ENCODE measurements around the gene MED26. TPM values are rescaled to one million over a fixed set of nuclear protein-coding genes. Genes with fewer than 3 reads are reported as not detected.
A peak's percentile ranks its signal among the peaks of the same experiment; 100 is the strongest.

Gene MED26
- total RNA-seq, 1 donor from 2014 or later: 7.3 TPM

- no peak for DNase-seq (ENCODE audit: low read depth)
- no peak for TF ChIP-seq CTCF (conservative IDR thresholded peaks at IDR 0.05; ENCODE audit: low read depth, low read length)
- peak overlapping the region; percentile 98 for H3K4me3 ChIP-seq (ENCODE audit: low read depth, low read length)
Measured at GRCh38 chr19:16541526-16542044, 86.4 kb downstream of the MED26 start.

- no peak for DNase-seq (ENCODE audit: low read depth)
- no peak for TF ChIP-seq CTCF (conservative IDR thresholded peaks at IDR 0.05; ENCODE audit: low read depth, low read length)
- peak overlapping the region; percentile 98 for H3K4me3 ChIP-seq (ENCODE audit: low read depth, low read length)
Measured at GRCh38 chr19:16540948-16541347, 87.1 kb downstream of the MED26 start.

GRCh38 chr19:16537111-16537510, 90.9 kb downstream of the MED26 start:
- H3K4me3 ChIP-seq (ENCODE audit: low read depth, low read length): no peak overlapping the region
- DNase-seq (ENCODE audit: low read depth): no peak
- TF ChIP-seq CTCF (conservative IDR thresholded peaks at IDR 0.05; ENCODE audit: low read depth, low read length): no peak

- no peak for TF ChIP-seq CTCF (conservative IDR thresholded peaks at IDR 0.05; ENCODE audit: low read depth, low read length)
- DNase-seq (ENCODE audit: low read depth): no peak
- H3K4me3 ChIP-seq (ENCODE audit: low read depth, low read length): no peak overlapping the region
Measured at GRCh38 chr19:16536130-16536529, 91.9 kb downstream of the MED26 start.

GRCh38 chr19:16535381-16535780, 92.6 kb downstream of the MED26 start:
- no peak for TF ChIP-seq CTCF (conservative IDR thresholded peaks at IDR 0.05; ENCODE audit: low read depth, low read length)

GRCh38 chr19:16532440-16533234, 95.4 kb downstream of the MED26 start:
- TF ChIP-seq CTCF (conservative IDR thresholded peaks at IDR 0.05; ENCODE audit: low read depth, low read length): no peak
- DNase-seq (ENCODE audit: low read depth): no peak
- H3K4me3 ChIP-seq (ENCODE audit: low read depth, low read length): no peak overlapping the region

More at GRCh38 chr19:16535381-16535780, 92.6 kb downstream of the MED26 start:
- DNase-seq (ENCODE audit: low read depth): no peak
- H3K4me3 ChIP-seq (ENCODE audit: low read depth, low read length): no peak overlapping the region

GRCh38 chr19:16531380-16531669, 96.7 kb downstream of the MED26 start:
- no peak for DNase-seq (ENCODE audit: low read depth)
- TF ChIP-seq CTCF (conservative IDR thresholded peaks at IDR 0.05; ENCODE audit: low read depth, low read length): no peak
- H3K4me3 ChIP-seq (ENCODE audit: low read depth, low read length): no peak overlapping the region
